ENCODE data around the gene TIPIN. TPM values are rescaled to one million over a fixed set of nuclear protein-coding genes. Genes with fewer than 3 reads are reported as not detected.
"Not testable (repeated sequence)": the region's sequence is repeated elsewhere in the genome, so short reads cannot be mapped to it uniquely, and the experiment has no call there.

The TIPIN gene
- total RNA-seq, 2 donors from 2014 or later, result 4.3 to 6.1 TPM

DNA sequence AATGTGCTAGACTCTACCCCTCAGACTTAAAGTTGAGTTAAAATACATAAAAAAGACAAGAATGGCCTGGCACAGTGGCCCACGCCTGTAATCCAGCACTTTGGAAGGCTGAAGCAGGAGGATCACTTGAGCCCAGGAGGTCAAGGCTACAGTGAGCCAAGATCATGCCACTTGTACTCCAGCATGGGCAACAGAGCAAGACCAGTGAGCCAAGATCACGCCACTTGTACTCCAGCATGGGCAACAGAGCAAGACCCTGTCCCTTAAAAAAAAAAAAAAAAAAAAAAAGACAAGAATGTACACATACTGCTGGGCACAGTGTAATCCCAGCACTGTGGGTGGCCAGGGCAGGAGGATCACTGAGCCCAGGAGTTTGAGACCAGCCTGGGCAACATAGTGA lies 45.7 kb downstream of the TIPIN start:
- intact Hi-C loops (cut with DNase I), result no loop called here
- ATAC-seq, result no peak

DNA sequence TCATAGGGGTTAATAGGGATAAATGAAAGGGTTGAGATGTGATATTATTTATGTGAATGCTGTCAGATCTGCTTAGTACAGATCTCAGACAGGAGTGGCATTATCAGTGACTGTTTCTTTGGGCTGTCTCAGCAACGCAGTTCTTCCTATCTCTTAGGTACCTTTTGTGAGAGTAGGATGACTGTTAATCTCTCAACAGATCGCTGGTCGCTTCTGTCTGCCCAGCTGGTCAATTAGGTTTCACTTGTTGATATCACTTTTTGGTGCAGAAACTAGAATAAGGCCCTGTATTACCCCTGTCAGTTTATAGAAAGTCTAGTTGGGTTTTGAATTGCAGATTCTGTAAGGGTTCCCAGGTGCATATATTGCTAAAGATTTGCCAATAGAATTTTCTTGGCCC lies 46.7 kb downstream of the TIPIN start:
- intact Hi-C loops (cut with DNase I), result no loop called here
- DNase-seq, result no peak
- no peak for ATAC-seq

More for the DNA sequence above, 45.7 kb downstream of the TIPIN start:
- no peak for DNase-seq

DNA sequence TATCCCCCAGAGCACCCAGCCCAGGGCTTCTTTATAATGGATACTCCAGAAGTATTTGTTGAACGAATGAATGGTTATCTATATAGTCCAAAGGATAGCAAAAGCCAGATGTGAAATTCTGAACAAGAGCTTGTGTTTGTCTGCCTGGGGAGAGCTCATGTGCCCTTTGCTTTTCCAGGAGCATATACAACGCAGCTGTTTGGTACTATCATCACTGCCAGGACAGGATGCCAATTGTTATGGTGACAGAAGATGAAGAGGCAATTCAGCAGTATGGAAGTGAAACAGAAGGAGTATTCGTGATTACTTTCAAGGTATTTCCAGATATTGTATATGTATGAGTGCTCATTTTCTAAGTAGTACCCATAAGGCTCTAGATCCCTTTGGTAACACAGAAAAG lies 48.0 kb downstream of the TIPIN start:
- intact Hi-C loops (cut with DNase I), result no loop called here
- DNase-seq (no peak), ATAC-seq (no peak)

DNA sequence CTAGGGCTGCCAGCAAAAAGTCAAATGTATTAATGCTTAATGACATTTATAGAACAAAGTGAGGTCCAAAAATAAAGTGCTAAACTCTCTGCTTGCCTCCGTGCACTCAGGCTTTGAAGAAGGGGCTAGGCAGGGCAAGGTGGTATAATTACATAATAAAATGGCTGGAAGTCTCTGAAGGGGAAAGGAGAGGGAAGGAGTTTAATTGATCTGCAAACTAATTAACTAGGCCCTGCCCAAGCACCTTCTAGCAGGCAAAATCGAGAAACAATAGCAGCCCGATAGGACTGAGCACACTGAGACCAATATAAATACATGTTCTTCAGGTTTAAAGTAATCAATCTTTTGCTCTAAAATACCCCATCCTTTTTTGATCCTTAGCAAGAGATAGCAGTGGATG lies 50.1 kb downstream of the TIPIN start:
- ATAC-seq, result no peak
- no peak for DNase-seq
- intact Hi-C loops (cut with DNase I), result no loop called here

DNA sequence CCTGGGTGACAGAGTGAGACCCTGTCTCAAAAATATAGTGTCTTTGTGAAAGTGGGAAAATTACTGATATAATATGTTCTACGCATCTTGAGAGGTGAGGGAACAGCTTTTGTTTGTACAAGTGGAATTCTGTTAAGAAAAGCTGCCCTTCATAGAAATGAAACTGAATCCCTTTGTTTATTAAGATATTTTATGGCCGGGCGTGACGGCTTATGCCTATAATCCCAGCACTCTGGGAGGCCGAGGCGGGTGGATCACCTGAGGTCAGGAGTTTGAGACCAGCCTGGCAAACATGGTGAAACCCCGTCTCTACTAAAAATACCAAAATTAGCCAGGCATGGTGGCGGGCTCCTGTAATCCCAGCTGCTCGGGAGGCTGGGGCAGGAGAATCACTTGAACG lies 52.1 kb downstream of the TIPIN start:
- intact Hi-C loops (cut with DNase I); DNase-seq; ATAC-seq: not testable (repeated sequence)

DNA sequence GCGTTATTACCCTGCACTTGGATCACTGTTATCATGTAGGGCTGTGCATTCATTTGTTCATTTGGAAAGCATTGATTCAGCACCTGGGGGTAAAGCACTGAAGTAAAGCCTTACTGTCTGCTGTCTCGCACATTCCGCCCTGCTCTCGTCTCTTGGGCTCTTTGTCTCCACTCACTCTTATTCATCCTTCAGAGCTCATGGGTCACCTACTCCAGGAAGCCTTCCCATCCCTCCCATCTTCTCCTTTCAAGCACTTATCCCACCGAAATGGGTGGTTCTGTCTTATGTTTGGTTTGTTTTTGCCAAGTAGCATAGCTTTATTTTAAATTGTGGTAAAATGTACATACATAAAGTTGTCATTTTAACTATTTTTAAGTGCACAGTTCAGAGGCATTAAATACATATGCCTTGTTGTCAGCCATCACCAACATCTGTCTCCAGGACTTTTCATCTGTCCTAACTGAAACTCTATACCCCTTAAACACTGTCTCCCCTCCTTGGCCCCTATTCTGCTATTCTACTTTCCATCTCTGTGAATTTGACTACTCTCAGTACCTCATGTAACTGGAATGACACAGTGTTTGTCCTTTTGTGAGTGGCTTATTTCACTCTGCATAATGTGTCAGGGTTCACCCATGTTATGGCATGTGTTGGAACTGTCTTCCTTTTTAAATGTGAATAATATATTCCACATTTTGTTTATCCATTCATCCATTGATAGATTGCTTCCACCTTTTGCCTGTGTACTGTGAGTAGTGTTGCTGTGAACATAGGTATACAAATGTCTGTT lies 53.8 kb downstream of the TIPIN start:
- DNase-seq (no peak), ATAC-seq (no peak)
- intact Hi-C loops (cut with DNase I), result no loop called here

DNA sequence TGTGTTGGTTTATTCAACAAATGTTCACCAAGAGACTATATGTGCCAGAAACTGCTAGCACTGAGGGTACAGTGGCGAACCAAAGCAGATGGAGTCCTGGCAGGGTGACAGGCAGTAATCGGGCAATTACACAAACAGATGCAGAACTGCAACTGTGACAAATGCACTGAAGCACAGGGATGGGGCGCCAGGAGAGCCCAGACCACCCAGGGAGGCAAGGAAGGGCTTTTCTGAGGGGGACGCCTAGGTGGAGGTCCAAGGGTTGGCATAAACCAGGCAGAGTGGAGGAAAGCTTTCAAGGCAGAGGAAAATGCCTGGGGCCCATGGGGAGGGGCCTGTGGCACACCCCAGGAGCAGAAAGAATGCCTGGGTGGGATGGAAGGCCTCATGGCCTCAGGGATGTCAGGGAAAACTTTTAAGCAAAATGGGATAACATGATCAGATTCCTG lies 57.7 kb downstream of the TIPIN start:
- DNase-seq, result no peak
- intact Hi-C loops (cut with DNase I), result no loop called here
- ATAC-seq, result no peak

DNA sequence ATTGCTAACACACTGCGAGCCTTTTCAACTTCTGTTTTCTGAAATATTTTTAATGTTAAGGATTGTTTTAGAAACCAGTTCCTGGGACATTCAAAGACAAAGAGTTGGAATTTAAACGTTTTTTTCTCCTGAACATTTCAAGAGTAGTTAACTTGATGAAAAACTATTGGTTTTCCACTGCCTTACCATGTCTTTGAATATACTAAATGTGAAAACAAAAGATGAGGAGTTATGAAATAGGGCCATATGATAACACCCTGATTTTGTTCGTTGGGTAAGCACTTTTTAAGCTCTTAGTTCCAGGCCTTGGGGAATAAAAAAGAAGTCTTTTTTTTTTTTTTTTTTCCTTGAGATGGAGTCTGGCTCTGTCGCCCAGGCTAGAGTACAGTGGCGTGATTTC lies 60.3 kb downstream of the TIPIN start:
- intact Hi-C loops (cut with DNase I), result no loop called here
- no peak for ATAC-seq
- no peak for DNase-seq

DNA sequence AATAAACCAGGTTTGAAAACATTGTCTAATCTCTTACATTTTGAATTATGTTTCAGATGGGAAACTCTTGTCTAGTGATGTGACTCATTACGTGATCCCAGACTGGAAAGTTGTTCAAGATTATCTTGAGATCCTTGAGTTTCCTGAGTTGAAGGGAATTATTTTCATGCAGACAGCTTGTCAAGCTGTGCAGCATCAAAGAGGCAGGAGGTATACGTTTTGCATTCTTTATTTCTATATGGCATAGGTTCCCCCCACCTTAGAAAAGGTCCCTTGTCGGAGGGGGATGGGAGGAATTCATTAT lies 61.6 kb downstream of the TIPIN start:
- no peak for DNase-seq
- no peak for ATAC-seq
- intact Hi-C loops (cut with DNase I), result no loop called here

DNA sequence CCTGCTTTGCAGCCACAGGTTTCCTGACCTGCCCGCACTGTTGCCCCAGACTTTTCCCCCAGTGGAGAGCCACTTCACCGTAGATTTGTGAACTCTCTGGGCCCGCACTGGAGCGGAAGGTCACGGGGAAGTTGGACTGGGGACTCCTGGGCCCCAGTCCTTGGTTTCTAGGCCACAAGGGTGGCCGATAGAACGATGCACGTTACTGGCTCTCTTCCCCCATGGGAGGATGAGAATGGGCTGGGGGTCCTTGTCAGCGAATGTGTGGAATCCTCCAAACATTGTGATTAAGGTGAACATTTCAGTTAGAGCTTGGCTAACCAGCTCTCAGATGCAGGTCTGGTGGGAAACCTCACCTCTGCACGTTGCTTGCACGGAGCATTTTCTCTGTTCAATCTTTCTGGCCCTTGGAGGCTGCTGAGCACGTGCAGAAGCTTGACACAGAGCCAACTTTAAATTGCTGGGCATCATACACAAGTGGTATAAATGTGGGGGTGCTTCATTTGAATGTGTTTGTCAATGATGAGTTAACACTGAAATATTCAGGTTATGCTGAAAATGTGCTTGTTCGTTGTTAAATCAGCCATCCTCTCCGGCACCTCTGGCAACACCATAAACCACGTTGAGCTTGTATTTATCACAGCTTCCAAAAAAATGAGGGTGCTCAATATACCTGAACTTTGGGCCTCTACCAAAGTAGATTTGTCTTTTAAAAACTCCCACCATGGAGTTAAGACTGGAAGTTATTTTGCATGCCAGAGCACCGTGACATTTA lies 62.1 kb downstream of the TIPIN start:
- DNase-seq (no peak), ATAC-seq (peak; percentile 43 to 47)
- intact Hi-C loops (cut with DNase I), result no loop called here

DNA sequence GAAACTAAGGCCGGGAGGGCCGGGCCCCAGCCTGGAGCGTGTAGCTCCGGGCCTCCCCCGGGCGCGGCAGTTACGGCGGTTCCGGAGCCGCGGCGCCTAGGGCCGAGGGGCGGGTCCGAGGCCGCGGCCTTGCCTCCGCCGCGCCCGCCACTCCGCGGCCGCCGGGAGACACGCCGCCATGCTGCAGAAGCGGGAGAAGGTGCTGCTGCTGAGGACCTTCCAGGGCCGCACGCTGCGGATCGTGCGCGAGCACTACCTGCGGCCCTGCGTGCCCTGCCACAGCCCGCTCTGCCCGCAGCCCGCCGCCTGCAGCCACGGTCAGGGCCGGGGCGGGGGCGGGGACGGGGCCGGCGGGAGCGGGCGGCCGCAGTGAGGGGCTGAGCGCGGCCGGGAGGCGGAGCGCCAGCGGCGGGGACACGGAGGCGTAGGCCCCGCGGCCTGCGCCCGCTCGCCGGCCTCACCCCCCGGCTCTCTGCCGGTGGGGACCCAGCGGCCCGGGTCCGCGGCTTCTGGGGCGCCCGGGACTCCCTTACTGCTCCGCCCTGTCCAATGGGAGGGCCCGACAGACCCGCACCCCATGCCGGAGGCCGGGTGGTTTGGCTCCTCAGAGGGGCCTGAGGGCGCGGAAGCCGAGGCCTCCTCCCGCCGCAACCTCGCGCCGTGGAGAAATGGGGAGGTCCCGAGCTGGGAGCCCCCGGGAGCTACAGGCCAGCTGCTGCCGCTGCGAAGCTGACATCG lies 62.9 kb downstream of the TIPIN start, which contains the start of gene DIS3L:
Gene DIS3L (plus strand): TSS at position 150 of the 738 bp plus-strand sequence. CDS start 29 bp downstream, at position 179.
- intact Hi-C loops (cut with DNase I), result no loop called here
- ATAC-seq (peak; percentile 93), DNase-seq (peak; percentile 74)

DNA sequence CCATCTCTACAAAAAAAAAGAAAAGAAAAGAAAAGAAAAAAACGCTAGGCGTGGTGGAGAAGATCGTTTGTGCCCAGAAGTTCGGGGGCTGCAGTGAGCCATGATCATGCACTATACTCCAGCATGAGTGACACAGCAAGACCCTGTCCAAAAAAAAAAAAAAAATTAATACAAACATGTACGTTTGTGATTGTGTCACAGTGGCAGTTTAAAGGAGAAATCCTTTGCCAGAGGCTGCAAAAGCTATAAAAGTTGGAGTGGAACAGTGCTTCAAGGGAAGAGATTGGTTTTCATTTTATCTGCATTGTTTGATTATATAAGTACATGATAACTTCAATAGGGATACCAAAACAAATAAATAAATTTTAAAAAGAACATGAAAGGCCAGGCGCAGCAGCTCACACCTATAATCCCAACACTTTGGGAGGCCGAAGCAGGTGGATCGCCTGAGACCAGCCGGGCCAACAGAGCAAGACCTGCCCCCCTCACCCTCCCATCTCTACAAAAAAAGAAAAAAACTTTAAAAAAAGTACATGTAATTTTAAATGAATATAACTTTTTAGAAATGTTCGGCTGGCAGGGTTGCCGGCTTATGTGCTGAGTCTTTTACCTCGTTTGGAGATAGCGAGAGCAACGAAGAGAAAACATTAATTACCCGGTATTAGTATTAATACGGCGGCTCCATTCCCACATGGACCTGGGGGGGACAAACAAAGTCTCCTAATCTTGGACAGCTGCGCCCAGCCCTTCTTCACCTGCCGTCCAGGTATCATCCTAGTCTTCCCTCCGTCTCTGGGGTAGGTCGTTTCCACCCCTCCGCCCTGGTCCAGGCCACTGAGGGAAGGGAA lies 63.7 kb downstream of the TIPIN start:
- intact Hi-C loops (cut with DNase I), result no loop called here
- no peak for DNase-seq
- ATAC-seq, result peak; percentile 3 to 21

DNA sequence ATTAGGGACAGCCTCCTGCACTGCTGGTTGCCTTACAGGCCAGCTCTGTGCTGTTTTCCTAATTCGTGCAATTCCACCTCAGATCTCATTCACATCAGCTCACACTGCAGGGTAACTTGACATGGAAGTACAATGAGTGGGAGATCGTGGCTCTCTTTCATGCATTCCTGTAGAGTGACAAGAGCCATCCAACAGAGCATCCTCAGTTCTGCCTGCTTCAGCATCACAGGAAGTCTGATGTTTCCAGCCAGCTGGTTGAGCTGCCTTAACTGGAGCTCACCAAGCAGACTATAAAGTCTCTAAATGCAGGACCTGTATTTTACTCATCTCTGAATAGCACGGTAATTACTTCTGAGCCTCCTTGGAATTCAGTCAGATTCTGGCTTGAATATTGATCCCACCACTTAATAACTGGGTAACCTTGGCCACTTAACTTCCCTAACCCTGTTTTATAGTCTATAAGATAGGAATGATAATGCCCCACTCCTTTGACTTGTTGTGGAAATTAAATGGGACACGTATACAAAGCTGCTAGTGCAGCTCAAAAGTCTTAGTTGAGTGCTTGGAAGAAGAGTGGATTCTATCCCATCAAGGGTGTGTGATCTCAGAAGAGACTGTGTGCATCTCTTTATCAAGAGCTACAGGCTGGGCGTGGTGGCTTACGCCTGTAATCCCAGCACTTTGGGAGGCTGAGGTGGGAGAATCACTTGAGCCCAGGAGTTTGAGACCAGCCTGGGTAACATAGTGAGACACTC lies 64.5 kb downstream of the TIPIN start:
- DNase-seq (no peak), ATAC-seq (no peak)
- intact Hi-C loops (cut with DNase I), result no loop called here

DNA sequence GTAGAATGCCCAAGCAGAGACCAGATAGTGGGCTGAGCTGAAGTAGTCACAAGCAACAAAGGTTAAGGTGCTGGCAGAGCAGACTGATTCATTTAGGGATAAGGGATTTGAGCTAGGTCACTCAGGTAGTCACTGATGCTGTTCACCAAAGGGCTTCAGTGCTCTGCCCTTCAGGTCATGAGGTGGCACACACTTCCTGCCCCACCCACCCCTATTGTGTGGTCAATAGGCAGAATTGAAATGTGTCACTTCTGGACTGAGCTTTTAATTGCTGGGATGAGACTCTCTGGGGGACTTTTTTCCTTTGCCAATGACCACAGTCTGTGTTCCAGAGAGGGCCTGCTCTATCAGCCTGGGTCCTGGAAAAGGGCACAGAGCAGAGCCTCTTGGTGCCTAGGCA lies 66.0 kb downstream of the TIPIN start:
- intact Hi-C loops (cut with DNase I), result no loop called here
- ATAC-seq (no peak), DNase-seq (no peak)

DNA sequence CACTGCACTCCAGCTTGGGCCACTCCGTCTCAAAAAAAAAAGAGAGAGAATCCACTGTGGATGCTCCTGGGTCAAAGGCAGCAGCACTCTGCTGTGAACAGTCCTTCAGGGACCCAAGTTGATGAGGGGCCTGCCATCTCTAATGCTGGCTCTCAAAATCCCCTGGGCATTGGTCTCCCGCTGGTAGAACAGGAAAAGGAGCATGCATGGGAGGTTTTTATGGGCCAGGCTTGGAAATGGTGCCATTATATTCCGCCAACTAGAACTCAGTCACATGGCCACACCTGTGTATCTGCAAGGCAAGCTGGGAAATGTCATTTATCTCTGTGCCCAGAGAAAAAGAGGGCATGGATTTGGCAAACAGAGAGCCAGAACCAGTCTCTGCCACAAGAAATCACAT lies 66.5 kb downstream of the TIPIN start:
- ATAC-seq (no peak), DNase-seq (no peak)
- intact Hi-C loops (cut with DNase I), result no loop called here

DNA sequence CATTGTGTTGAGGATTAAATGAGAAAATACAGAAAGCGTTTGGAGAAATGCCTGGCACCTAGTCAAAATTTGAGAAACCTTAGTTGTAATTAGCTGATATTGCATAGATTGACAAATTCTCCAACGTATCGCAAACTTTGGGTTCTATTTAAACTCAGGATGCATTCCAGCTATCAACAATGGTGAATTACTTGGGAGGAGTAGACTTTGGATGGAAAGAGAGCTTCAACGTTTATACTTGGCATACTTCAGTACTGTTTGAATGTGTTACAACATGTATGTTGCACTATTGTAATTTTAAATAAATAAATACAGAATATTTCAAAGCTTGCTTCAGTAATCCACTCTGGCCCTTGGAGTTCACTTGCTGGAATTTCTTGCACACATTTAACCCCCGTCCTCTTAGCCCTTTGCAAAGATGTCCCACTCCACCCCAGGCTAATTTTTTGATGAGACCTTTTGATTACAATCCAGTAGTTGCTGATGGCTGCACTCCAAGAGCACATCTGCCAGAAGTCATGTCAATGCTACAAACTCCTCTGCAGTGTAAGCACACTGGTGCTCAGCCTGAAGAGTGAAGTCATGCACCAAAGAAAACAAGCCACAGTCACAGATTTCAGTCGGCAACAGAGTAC lies 67.8 kb downstream of the TIPIN start:
- DNase-seq, result no peak
- intact Hi-C loops (cut with DNase I), result loop anchor here in 1 of 2 donors (5.0 kb wide), 2 partner anchors 306 to 376 kb away; no protein-coding TSS in a partner anchor
- ATAC-seq, result no peak

DNA sequence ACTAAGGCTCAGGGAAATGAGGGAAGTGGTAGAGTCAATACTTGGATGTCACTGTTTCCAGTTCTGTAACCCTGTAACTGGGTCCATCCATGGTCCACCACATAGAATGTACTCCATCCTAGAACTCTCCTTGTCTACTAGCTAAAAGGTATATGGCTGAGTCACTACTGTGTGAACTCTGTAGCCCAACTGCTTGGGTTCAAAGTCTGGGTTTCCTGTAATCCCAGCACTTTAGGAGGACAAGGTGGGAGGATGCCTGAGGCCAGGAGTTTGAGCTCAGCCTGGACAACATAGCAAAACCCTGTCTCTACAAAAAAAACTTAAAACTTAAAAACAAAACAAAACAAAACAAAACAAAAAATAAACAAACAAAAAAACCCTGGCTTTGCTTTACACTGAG lies 68.4 kb downstream of the TIPIN start:
- no peak for ATAC-seq
- intact Hi-C loops (cut with DNase I), result loop anchor here in 1 of 2 donors (5.0 kb wide), 2 partner anchors 306 to 376 kb away; no protein-coding TSS in a partner anchor
- DNase-seq, result no peak
